Kidney glomerular epithelial cell (primary cell): Measurements from ENCODE around the gene LAMA2.

Experiments used
- DNase-seq: peaks from one replicate; lab custom pipeline; 2025; lab: John Stamatoyannopoulos, UW

LAMA2 gene

DNA sequence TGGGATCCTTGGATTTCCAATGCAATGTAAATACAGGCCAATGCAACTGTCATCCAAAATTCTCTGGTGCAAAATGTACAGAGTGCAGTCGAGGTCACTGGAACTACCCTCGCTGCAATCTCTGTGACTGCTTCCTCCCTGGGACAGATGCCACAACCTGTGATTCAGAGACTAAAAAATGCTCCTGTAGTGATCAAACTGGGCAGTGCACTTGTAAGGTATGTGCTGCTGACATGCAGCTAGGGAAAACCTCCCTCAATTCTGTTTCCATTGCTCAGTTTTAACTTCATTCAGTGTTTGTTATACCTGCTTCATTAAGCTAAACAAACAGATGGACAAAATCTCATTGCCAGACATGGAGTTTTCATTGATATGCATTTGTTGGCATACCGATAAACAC lies 429.9 kb downstream of the LAMA2 start:
- peak; percentile 68 for DNase-seq

DNA sequence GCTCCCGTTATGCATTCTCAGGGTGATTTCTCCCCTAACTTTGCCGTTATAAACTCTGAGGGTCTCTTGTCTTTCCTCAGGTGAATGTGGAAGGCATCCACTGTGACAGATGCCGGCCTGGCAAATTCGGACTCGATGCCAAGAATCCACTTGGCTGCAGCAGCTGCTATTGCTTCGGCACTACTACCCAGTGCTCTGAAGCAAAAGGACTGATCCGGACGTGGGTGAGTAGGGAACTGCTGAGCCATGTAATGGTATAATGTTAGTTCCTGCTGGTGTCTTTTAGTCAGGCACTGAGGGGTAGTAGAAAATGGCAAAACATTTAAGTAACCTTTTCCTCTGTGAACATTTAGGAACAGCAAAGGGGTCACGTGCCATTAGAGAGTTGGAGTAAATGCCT lies 431.6 kb downstream of the LAMA2 start:
- DNase-seq, result peak; percentile 52

DNA sequence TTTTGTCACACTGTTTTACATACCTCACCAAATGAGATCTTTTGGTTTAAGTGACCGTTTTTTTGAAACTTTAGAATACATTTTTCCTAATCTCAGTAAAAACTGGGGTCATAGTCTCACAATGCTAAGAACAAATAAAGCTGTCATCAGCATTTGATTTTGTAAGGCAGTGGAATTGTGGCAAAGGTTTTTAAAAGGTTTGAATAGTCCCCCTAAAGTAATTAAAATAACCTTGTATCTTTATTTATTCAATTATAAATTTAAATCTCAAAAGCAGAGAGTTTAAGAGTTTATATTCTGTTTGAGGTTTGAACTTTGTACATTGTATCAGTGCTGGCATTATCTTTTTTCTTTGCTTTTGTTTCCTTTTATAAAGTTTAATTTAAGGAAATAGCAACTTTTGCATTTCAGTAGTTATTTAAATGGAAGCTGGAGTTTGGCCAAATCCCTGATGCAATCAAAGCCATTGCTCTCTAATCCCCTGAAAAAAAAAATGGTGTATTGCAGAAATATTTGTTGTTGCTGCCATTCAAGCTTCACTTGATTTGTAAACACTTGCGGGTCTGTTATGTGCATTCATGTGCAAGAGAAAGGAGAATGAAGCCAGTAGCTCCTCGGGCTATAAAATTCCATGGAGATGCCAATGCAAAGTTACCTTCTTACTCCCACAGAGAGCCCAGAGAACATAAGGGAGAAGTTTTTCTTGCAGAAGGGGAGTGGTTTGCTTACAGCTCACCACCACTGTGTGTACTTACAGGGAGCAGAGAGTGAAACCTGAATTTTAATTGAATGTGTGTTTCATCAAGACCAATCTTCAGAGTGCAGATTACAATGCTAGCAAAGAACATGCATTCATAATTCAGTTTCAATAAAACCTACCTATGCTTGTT lies 435.2 kb downstream of the LAMA2 start:
- DNase-seq, result peak; percentile 72

DNA sequence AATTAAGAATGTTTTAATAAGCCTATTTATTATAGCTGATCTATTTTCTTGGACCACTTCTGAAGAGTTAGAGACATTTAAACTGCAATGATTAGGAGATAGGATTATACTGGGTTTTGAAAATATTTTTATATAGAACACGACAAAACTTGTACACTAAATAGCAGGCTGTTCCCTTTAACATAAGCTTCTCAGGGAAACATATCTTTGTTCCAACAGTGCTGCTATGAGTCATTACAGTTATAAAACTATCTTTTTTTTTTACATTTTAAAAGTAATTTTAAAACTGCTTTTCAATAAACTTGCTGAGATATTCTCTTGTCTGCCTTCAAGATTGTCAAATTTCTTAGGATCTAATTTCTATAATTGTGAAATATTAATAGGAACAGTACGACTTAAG lies 438.0 kb downstream of the LAMA2 start:
- DNase-seq, result peak; percentile 2

DNA sequence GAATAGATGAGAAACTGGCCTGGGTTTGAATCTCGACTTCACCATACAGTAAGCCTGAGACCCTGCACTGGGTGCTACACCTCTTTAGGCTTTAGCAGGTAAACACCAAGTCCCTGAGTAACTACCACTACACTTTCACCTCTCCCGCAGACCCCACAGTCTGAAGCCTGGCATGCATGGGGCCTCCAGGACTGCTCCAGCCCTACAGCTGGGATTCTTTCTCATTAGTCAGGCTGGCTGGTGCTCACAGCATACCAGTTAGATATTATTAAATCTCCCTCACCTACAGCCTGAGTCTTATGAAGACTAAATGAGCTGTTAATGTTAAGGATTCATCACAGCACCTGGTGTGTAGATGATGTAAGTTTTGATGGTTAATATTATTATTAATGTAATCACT lies 438.4 kb downstream of the LAMA2 start:
- DNase-seq, result peak; percentile 42

DNA sequence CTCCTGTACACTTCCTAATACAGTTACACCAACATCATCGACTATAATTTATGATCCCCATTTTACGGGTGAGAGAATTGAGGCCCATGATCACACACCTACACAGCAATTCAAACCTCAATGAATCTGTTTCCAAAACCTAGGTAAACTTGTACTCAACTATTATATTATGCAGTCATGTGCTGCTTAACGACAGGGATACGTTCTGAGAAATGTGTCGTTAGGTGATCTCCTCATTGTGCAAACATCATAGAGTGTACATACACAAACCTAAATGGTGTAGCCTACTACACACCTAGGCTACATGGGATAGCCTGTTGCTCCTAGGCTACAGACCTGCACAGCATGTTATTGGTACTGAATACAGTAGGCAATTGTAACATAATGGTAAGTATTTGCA lies 441.4 kb downstream of the LAMA2 start:
- DNase-seq, result no peak

DNA sequence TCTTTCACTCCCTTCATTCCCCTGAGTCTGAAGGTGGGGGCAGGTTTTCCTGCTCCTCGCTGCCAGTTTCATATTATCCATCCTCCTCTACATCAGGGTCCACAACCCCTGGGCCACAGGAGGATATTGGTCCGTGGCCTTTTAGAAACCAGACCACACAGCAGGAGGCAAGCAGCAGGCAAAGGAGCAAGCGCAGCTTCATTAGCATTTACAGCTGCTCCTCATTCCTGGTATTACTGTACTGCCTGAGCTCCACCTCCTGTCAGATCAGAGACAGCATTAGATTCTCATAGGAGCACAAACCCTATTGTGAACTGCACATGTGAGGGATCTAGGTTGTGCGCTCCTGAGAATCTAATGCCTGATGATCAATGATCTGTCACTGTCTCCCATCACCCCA lies 446.7 kb downstream of the LAMA2 start:
- DNase-seq, result no peak

DNA sequence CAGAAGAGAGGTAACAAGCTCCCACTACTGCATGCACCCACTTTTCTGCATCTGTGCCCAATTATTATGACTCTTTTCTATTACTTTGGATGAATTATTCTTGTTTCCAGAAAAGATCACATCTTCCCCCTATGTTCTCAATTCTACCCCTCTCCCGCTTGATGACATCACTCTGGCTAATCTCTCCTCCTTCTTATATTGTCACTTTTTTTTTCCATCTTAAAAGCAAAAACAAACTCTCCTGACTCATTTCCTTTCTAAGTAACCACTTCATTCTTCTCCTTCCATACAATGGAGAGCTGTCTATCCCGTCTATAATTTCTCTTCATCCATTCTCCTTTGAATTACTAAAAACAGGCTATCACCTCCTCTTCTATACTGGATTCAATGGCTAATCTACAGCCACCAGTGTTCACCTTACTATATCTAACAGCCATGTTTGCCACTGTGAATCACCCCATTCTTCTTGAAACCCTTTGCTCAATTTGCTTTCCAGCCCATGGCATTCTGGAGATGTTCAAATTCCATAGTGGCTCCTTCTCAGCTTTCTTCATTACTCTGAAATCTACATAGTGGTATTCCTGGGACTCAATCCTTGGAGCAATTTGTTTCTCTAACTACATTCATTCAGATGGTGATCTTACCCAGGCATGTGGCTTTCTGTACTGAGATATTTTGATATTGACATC lies 448.7 kb downstream of the LAMA2 start:
- peak; percentile 1 for DNase-seq

DNA sequence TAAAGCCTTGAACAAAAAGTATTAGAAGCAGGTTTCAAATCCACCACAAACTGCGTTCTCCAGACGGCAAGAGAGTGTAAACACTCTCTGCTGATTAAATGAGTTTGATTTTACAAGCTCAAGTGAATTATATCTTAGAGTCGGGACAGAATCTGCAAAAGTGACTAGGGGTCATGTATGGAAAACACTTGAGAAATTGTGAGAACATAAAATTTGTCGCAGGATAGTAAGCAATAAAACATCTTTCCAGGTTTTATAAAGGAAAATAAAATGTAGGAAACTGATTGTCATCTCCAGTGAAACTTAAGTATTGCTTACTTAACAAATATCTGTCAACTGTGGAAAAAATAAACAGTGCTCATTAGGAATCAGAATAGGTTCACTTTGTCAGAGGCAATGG lies 452.9 kb downstream of the LAMA2 start:
- DNase-seq, result no peak

DNA sequence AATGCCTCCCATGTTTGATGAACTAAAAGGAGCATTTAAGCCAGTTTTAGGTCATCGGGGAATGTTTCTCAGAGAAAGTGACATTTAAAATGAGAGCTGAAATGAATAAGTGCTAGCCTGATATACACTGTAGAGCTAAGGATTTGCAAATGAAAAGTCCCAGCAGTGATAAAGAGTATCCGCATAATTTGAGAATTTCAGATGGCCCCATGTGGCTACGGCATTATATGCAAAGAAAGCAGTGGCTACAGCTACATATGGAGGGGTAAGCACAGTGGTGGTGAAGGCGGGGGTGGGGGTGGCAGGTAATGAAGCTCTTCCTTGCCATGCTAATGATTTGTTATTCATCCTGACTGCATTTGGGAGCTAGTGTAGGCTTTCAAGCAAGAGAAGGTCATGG lies 455.7 kb downstream of the LAMA2 start:
- DNase-seq, result no peak

DNA sequence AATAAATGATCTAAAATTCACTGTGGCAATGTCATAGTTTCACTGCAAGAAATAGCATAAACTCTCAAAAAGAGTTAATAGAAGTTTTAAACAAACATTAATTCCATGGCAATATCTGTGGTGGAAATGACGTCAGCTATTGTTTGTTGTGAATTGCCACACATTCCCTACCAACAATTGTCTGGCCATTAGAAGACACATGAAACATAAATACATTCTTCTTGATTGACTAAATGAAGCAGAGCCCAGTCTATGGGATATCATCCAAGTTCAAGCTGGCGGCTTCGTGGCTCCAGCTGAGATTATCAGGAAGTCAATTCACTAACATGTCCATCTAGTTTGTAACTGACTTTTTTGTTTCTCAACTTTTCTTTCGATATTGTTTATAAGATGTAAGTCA lies 458.0 kb downstream of the LAMA2 start:
- DNase-seq, result peak; percentile 1

DNA sequence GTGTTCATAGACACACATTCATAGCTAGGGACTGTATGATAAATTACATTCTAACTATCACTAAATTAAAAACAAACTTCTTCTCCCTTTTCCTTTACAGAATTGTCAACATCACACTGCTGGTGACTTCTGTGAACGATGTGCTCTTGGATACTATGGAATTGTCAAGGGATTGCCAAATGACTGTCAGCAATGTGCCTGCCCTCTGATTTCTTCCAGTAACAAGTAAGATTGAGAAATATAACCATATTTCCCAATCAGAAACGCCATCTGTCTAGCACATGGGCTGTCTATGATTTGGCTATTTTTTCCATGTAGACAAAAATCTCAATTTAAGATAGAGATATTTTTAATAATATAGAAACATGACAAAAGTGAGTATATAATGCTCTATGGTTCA lies 459.3 kb downstream of the LAMA2 start:
- no peak for DNase-seq

DNA sequence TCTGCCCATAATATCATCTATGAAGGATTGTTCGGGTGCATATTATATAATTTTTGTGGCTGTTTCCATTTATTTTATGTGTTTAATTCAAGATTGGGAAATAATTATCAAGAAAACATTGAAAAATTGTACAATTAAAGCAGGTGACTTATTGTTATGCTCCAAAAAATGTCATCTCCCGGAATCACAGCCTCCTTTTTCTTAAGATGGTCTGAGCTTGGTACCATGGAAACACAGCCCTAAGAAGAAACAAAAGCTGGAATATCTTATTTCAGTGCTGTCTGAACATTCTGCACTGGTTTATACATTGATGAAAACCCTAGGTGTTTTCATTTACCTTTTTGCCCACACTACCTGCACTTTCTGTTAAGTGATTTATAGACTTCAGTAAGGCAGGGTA lies 459.9 kb downstream of the LAMA2 start:
- DNase-seq, result no peak

DNA sequence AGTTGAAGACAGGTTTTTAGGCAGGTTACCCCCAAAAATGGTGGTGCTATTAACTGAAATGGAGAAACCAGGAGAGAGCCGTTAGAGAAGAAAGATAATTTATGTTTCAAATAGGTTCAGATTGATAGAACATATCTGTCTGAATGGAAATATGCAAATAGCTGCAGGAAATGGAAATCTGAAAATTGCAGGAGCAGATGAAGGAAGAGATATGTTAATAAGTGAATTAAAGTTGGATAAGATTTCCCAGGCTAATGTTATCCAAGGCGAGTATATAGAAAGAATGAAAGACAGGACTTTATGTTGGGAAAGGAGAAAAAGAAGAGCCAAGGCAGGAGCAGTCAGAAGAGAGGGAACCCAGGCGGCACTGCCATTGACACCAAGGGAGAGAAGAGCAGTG lies 461.4 kb downstream of the LAMA2 start:
- DNase-seq, result no peak

DNA sequence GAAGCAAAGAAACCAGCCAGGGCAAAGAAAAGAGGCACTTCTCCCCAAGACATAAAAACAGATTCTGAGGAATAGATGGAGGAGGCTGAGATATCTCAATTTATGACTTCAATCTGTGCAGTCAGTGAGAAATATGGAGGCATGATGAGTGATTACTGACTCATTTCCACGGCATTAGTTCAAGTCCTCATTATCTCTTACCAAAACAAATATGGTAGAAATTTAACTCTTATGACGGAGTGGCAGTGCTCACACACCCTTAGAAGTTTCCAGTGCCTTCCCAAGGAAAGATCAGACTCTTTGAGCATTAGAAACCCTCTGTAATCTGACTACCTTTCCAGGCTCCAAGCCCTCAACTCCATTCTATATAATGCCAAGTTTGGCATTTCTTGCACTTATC lies 463.0 kb downstream of the LAMA2 start:
- peak; percentile 56 for DNase-seq

DNA sequence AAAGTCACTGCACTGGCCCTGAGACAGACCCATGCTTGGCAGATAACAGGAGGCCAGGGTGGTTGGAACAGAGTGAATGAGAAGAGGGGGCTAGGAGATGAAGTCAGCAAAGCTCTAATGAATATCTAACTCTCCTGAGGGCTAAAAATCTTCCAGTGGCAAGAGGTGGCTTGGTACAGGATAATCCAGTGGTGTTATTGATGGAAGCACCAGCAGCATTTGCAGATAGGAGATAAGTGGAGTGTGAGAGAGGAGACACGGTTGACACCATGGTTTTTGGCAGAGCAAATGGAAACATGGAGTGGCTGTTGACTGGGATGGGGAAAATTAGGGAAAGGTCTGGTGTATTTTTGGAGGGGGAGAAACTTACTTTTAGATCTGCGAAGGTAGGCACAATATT lies 464.0 kb downstream of the LAMA2 start:
- no peak for DNase-seq

DNA sequence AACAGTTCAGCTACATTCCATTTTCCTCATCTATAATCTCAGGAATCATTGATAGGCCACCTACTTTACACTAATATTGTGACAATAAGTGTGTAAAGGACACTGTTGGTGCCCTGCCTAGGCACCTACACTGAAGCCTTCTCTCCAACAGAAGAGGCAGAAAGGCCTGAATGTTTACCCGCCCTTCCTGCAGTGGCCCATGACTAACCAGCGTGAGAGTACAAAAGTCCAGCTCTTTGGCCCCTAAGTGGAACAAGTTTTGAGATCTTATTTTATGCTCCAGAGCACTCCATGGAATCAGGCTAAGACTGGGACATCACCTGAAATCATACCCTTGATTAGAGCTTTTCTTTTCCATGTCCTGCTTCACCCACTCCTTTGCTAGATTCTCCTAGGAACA lies 467.3 kb downstream of the LAMA2 start:
- DNase-seq, result no peak

DNA sequence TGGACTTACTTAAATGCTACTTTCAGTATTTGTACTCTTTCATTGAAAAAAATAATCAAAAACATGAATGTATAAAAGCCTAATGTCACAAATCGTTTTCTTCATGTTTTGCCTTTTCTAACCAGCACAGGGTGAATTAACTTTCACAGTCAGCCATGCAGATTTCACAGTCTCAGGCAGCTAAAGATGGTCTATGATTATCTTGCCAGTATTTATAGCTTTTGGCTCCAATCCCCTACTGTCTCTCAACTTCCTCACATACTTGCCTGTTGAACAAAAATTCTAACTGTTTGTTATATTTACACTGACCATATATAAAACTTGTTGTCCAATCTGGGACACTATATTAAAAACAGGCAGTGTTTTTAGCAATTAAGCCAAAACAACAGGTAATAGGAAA lies 468.9 kb downstream of the LAMA2 start:
- DNase-seq, result no peak

DNA sequence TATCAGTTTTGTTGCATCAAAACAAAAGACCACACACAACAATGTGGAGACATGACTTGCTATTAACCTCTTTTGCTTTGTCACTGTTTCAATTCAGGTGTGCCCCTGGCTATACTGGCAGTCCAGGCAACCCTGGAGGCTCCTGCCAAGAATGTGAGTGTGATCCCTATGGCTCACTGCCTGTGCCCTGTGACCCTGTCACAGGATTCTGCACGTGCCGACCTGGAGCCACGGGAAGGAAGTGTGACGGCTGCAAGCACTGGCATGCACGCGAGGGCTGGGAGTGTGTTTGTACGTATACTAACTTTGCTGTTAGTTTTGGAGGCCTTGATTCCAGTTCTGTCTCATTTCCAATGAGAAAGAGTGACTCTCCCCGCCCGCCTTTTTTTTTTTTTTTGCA lies 470.1 kb downstream of the LAMA2 start:
- DNase-seq, result no peak

DNA sequence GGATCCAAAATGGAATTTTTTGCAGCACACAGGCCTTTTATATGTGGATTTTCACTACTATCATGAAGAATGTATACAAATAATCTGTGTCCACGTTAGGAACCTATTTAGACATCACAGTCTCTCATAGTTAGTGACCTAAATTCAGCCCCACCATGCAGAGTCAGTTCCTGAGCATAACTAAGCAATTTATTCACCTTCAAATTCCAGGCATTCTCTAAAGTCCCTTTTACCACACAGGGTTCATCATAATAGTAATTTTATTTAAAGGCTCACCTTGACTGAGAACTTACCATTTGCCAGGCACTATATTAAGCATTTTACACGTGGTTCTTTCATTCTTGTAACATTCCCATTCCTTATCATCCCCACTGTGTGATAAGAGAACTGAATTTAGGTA lies 473.2 kb downstream of the LAMA2 start:
- no peak for DNase-seq

DNA sequence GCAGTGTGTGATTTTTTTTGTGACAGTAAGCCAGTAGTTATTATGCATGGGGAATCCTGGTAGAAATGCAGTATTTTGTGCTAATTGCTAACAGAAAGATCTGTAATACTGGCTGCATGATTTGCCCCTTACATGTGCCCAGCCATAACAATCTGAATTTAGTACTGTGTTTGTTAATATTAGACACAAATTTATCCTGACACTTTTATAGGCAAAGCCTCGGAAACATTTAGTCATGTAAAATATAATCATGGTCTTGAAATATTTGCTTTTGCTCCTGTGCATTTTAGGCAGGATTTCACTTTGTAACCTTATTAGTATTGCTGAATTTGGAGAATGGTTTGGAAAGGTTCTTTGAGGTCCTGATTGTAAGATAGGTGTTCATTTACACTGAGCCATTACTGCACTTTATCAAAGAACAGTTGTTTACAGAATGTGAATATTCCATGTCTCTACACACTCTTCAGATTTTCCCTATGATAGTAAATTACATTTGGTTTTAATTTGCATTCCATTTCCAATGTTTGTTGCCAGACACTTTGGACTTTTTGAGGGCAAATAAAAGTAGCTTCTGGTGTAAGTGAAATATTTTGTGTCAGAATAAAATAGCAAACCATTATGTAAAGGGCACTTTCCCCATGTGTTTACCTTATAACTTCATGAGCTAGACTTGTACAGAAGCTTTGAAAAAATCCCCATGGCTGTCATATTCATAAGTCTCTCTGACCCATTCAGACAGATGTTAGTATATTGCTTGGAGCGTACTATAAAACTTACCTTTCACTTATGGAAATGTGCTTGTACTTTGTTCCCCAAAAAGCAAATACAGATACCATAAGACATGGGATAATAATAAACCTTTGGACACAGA lies 477.1 kb downstream of the LAMA2 start:
- no peak for DNase-seq

DNA sequence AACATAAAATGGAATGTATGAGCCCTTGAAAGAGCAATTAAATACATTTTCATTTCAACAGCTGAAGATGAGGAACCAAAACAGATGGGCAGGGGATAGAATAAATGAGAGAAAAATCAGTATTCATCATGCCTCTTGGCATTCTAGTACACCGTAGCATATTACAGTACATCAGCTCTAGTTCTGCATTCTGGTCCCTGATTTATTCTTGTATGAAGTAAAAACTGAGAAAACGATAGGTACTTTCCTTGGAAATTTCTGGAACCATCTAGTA lies 477.7 kb downstream of the LAMA2 start:
- DNase-seq, result no peak

DNA sequence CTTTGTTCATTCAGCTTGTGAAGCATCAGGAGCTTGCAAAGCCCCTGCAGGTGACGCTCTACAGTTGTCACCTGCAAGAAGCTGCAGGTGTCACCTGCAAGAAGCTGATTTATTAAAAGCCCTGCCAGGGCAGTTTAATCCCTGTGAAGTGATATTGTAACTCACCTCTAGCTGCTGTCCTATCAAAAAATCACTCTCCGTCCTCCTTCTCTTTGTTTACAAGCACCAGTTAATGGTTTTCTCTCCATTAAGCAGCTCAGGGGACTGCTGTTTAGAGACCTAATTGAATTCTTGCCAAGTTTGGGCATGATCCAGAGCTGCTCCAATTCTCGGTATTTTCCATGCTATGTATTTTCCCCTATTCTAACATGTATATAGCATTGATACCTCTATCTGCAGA lies 481.1 kb downstream of the LAMA2 start:
- no peak for DNase-seq
